ENCODE measurements around the gene TNFSF15.

DNA sequence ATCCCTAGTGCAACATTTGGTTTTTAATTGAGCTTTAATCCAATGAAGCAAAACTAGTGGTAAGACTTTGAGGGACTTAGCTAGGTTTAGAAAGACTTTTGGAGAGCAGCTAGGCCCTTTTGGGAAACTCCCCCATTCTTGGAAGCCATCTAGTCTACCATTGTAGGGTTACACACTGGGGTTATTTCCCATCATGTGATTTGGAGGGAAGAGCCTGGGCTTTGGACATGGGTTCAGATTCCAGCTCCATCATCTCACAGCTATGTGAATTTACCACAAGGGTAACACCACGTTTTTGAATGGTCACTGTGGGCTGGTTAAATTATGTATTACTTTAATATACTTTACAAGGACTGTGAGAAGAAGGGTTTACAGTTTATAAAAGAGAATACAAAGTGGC, 18.3 kb upstream of the TNFSF15 start:
- TF ChIP-seq, protein P1, sequence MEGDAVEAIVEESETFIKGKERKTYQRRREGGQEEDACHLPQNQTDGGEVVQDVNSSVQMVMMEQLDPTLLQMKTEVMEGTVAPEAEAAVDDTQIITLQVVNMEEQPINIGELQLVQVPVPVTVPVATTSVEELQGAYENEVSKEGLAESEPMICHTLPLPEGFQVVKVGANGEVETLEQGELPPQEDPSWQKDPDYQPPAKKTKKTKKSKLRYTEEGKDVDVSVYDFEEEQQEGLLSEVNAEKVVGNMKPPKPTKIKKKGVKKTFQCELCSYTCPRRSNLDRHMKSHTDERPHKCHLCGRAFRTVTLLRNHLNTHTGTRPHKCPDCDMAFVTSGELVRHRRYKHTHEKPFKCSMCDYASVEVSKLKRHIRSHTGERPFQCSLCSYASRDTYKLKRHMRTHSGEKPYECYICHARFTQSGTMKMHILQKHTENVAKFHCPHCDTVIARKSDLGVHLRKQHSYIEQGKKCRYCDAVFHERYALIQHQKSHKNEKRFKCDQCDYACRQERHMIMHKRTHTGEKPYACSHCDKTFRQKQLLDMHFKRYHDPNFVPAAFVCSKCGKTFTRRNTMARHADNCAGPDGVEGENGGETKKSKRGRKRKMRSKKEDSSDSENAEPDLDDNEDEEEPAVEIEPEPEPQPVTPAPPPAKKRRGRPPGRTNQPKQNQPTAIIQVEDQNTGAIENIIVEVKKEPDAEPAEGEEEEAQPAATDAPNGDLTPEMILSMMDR (IDR thresholded peaks at IDR 0.05) = no peak
- TF ChIP-seq POLR2A (IDR thresholded peaks at IDR 0.05) = no peak

Data from adrenal gland (tissue), 5 donors.